ENCODE results near the gene ATL3.
A peak's percentile ranks its signal among the peaks of the same experiment; 100 is the strongest.
"Not testable (repeated sequence)": the region's sequence is repeated elsewhere in the genome, so short reads cannot be mapped to it uniquely, and the experiment has no call there.

The ATL3 gene

GRCh38 chr11:63671322-63672155 is at the start of gene ATL3:
ATL3 (minus strand) TSS chr11:63671376; CDS start chr11:63671335, 41 bp downstream.
- peak; percentile 93 for DNase-seq (ENCODE audit: low read depth)

DNA sequence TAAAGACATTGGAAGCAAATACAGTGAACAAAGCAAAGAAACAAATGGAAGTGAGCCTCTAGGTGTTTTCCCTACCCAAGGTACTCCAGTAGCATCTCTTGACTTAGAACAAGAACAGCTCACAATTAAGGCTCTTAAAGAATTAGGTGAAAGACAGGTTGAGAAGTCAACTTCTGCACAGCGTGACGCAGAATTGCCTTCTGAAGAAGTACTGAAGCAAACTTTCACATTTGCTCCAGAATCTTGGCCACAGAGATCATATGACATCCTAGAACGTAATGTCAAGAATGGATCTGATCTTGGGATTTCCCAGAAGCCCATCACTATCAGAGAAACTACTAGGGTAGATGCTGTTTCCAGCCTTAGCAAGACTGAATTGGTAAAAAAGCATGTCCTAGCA is 49.4 kb upstream of the ATL3 start:
- no peak for DNase-seq (ENCODE audit: low read depth)

DNA sequence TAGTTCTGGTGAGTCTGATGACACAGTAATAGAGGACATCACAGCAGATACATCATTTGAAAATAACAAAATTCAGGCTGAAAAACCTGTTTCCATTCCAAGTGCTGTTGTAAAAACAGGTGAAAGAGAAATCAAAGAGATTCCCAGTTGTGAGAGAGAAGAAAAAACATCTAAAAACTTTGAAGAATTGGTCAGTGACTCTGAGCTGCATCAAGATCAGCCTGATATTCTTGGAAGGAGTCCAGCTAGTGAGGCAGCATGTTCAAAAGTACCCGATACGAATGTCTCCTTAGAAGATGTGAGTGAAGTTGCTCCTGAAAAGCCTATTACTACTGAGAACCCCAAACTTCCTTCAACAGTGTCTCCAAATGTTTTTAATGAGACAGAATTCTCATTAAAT is 48.8 kb upstream of the ATL3 start:
- peak; percentile 12 for DNase-seq (ENCODE audit: low read depth)

GRCh38 chr11:63719001-63719400 is 47.8 kb upstream of the ATL3 start:
- DNase-seq (ENCODE audit: low read depth): no peak

GRCh38 chr11:63716046-63716445 is 44.9 kb upstream of the ATL3 start:
- no peak for DNase-seq (ENCODE audit: low read depth)

- no peak for DNase-seq (ENCODE audit: low read depth)
These were observed 42.6 kb upstream of the ATL3 start for GRCh38 chr11:63713766-63714165.

- no peak for DNase-seq (ENCODE audit: low read depth)
These were observed 40.7 kb upstream of the ATL3 start for GRCh38 chr11:63711838-63712237.

DNA sequence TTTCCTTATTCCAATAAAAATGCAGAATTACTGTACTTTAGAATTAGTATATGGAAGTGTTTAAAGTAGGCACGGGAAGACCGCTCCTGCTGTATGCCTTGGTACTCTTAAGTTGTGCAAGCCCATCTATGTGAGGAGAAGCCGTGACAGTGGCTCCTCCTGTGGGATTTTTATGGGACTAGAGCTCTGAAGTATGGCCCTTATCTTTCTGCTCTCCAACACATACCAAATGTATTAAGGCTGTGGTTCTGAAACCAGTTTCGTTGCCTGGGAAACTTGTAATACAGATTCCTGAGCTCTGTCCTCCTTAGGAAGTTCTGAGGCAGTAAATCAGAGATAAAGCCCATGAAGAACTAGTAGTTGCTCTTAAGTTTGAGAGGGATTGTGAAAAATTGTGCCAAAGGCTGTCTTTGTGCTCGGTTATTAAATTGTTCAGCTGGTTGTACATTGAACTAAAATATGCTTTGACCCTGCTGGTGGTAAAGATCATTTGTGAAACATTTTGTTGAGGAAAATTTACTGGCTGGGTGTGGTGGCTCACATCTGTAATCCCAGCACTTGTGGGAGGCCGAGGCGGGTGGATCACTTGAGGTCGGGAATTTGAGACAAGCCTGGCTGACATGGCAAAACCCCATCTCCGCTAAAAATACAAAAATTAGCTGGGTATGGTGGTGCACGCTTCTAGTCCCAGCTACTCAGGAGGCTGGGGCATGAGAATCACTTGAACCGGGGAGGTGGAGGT is 39.5 kb upstream of the ATL3 start:
- peak; percentile 20 for DNase-seq (ENCODE audit: low read depth)

GRCh38 chr11:63709336-63709884 is 38.2 kb upstream of the ATL3 start:
- no peak for DNase-seq (ENCODE audit: low read depth)

DNA sequence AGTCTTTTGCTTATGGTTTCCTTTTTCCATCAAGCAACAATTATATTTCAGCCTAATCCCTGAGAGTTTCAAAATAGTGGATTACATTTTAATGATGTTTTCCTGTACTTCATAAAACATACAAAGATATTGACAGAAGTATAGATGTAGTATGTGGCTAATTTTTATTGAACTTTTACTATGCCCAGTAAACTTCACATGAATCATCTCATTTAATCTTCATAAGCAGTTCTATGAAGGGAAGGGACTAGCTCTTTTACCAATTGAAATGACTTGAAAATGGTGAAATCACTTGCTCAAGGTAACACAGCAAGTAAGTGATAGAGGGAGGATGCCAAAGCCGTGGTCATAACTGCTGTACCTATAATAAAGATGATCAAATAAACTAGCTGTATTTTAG is 37.6 kb upstream of the ATL3 start:
- DNase-seq (ENCODE audit: low read depth): no peak

- no peak for DNase-seq (ENCODE audit: low read depth)
These were observed 34.4 kb upstream of the ATL3 start for GRCh38 chr11:63705526-63705925.

- DNase-seq (ENCODE audit: low read depth): no peak
These were observed 28.7 kb upstream of the ATL3 start for GRCh38 chr11:63699896-63700295.

GRCh38 chr11:63698976-63699733 is 28.0 kb upstream of the ATL3 start:
- no peak for DNase-seq (ENCODE audit: low read depth)

- no peak for DNase-seq (ENCODE audit: low read depth)
These were observed 23.4 kb upstream of the ATL3 start for GRCh38 chr11:63694596-63694995.

- no peak for DNase-seq (ENCODE audit: low read depth)
These were observed 16.7 kb upstream of the ATL3 start for GRCh38 chr11:63687845-63688244.

DNA sequence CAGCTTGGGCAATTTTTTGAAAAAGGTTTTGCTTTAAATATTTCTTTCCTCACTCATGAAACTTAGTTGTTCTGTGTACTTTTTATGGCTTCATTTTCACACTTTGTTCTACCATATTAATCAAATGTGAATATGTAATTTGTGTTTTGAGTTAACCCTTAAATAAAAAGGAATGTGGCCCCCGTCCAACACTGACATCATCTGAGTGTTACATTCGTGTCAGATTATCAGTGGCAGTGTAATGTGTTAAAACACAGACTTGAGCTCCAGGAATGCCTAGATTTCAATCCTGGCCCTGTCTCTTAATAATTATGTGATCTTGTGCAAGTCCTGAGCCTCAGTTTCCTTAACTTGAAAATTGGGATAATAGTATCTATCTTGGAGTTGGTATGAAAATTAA is 15.8 kb upstream of the ATL3 start:
- DNase-seq (ENCODE audit: low read depth): no peak

- not testable (repeated sequence) for DNase-seq (ENCODE audit: low read depth)
These were observed 14.1 kb upstream of the ATL3 start for GRCh38 chr11:63685158-63685721.

GRCh38 chr11:63683133-63683991 is 12.2 kb upstream of the ATL3 start:
- DNase-seq (ENCODE audit: low read depth): no peak

GRCh38 chr11:63682066-63683021 is 11.2 kb upstream of the ATL3 start:
- no peak for DNase-seq (ENCODE audit: low read depth)

Measured in fibroblast of the conjunctiva (primary cell).